Measurements from ENCODE around the gene RFX1. TPM values are rescaled to one million over a fixed set of nuclear protein-coding genes. Genes with fewer than 3 reads are reported as not detected.
"Not testable (repeated sequence)": the region's sequence is repeated elsewhere in the genome, so short reads cannot be mapped to it uniquely, and the experiment has no call there.

Gene RFX1
- total RNA-seq, 2 experiments from 2014 or later, result 16.0 to 17.8 TPM

DNA sequence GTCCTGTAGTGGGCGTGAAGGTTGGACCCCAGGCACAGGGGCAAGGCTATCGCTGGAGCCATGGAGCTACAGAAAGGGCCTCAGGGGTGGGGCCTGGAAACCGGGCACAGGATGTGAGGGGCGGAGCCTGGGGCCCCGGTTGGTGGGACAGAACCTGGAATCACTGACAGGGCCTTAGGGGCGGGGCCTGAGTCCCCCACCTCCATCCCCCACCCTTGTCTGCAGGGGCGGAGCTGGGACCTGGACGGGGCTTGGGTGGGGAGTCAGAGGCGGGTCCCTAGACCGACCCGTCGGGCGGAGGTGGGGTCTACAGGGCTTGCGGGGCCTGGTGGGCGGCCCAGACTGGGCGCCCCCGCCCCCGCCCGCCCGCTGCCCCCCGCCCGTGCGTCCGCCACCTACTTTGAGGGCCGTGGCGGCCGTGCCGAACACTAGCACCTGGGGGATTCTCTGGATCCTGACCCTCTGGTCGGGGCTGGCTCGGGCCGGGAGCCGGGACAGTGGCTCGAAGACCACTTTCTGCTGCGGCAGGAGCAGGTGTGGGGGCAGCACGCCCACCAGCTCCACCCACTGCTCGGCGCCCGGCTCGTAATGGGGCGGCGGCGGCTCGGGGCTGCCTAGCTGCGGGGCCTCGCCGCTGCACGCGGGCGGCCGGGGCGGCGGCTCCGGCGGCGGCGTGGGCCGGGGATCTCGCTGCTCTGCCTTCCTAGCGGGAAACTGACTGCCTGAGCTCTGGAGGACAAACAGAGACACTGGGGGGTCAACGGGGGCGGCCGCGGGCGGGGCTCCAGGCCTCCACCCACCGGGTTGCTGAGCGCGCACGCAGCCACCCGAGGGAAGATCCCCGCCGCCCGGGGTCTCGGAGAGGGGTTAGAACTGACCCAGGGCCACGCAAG lies 27.5 kb downstream of the RFX1 start:
- H3K36me3 Mint-ChIP-seq, result peaks cover 2% of the 10 kb centered on the region
- peaks cover 48% of the 10 kb centered on the region for H3K4me1 Mint-ChIP-seq
- peak; percentile 32 for ATAC-seq
- no peak overlapping the region for H3K4me3 Mint-ChIP-seq
- peak; percentile 50 for DNase-seq
- H3K9me3 Mint-ChIP-seq (ENCODE audit: low read depth), result no peaks in the 10 kb centered on the region
- no peaks in the 10 kb centered on the region for H3K27me3 Mint-ChIP-seq
- CTCF ChIA-PET, result interaction anchor here (0.8 to 2.2 kb wide), 12 partner anchors 10 to 158 kb away, joined by 3 to 18 read pairs (median 3); partner anchors contain the start of genes ASF1B, DCAF15 and IL27RA
- H3K27ac Mint-ChIP-seq, result no peak overlapping the region

DNA sequence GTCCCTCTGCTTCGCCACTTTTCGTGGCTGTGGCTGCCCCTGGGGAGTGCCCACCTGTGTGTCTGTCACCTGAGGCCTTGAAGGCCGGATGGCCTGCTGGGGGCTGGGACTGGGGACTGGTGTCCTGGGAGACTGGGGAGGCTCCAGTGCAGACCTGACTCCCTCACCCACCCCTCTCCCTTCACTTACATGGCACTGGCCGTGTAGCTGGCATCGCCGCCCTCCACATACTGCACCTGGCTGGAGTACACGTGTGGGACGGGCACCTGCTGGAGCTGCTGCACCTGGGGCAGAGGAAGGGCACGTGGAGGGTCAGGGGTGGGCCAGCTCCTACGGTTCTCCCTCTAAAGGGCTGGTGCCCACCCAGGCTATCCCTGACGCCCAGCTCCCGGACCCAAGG lies 28.3 kb downstream of the RFX1 start:
- H3K36me3 Mint-ChIP-seq, result peaks cover 2% of the 10 kb centered on the region
- H3K27me3 Mint-ChIP-seq, result no peaks in the 10 kb centered on the region
- no peak overlapping the region for H3K27ac Mint-ChIP-seq
- H3K4me1 Mint-ChIP-seq, result peaks cover 42% of the 10 kb centered on the region
- CTCF ChIA-PET, result interaction anchor here (0.8 to 2.2 kb wide), 12 partner anchors 9 to 159 kb away, joined by 3 to 18 read pairs (median 3); partner anchors contain the start of genes ASF1B, DCAF15 and IL27RA
- ATAC-seq (no peak), DNase-seq (no peak)
- no peak overlapping the region for H3K4me3 Mint-ChIP-seq
- H3K9me3 Mint-ChIP-seq (ENCODE audit: low read depth), result no peaks in the 10 kb centered on the region

DNA sequence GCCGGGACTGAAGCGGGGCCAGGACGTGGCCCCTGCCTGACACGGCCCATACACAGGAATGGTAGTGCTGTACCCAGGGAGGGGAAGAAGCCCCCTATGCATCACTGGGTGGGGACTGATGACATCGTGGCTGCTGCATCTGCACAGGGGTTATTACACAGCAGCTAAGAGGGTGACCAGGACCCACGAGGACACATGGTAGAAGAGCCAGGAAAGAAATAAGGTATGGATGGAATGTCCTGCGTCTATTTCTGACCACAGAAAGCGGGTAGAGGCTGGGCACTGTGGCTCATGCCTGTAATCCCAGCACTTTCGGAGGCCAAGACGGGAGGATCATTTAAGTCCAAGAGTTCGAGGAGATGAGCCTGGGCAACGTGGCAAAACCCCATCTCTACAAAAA lies 29.7 kb downstream of the RFX1 start:
- Mint-ChIP-seq H3K4me1 (peaks cover 29% of the 10 kb centered on the region), H3K27ac (no peak overlapping the region), H3K9me3 (ENCODE audit: low read depth) (no peaks in the 10 kb centered on the region), H3K36me3 (peaks cover 2% of the 10 kb centered on the region), H3K4me3 (no peak overlapping the region), H3K27me3 (no peaks in the 10 kb centered on the region)
- DNase-seq (no peak), ATAC-seq (no peak)
- CTCF ChIA-PET, result interaction anchor here (1.4 kb wide), 1 partner anchor 83 kb away, joined by 4 read pairs; no protein-coding TSS in a partner anchor

DNA sequence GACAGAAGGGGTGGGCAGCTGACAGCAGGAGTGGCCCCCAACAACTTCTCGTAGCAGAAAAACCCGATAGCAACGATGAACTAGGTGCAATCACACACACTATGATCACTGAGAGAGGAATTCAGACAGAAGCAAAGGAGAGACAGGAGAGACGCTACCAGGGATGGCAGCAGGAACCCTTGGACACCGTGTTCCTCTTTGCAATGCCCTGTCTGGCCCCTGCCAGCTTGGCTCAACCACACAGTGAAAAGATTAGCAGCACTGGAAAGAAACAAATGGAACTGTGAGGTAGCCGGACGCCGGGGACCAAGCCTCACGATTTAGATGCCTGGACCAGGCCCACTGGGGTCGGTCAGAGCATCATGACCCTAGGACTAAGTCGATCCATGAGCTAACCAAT lies 30.2 kb downstream of the RFX1 start:
- DNase-seq (no peak), ATAC-seq (no peak)
- no peaks in the 10 kb centered on the region for H3K27me3 Mint-ChIP-seq
- H3K9me3 Mint-ChIP-seq (ENCODE audit: low read depth), result no peaks in the 10 kb centered on the region
- peaks cover 2% of the 10 kb centered on the region for H3K36me3 Mint-ChIP-seq
- CTCF ChIA-PET, result no interaction called here
- H3K4me3 Mint-ChIP-seq, result no peak overlapping the region
- peaks cover 23% of the 10 kb centered on the region for H3K4me1 Mint-ChIP-seq
- no peak overlapping the region for H3K27ac Mint-ChIP-seq

DNA sequence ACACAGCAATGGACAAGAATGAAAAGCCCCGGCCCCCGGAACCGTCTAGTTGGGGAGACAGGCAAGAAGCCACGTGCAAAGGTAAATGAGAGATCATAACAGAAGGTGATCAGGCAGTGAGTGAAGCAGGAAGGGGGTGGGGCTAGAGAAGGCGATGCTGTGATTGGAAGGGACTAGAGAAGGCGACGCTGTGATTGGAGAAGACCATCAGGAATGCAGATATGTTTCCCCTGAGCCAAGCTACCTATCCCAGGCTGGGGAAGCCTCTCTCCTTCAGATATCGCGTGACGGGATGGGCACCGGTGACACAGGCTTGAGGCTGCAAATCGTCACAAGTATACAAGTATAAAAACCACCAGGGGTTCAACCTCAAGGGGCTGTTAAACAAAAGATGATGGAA lies 32.0 kb downstream of the RFX1 start:
- CTCF ChIA-PET, result no interaction called here
- peaks cover 8% of the 10 kb centered on the region for H3K4me1 Mint-ChIP-seq
- no peaks in the 10 kb centered on the region for H3K27me3 Mint-ChIP-seq
- no peaks in the 10 kb centered on the region for H3K9me3 Mint-ChIP-seq (ENCODE audit: low read depth)
- DNase-seq (no peak), ATAC-seq (peak; percentile 42)
- H3K4me3 Mint-ChIP-seq, result no peak overlapping the region
- H3K36me3 Mint-ChIP-seq, result peaks cover 3% of the 10 kb centered on the region
- no peak overlapping the region for H3K27ac Mint-ChIP-seq

DNA sequence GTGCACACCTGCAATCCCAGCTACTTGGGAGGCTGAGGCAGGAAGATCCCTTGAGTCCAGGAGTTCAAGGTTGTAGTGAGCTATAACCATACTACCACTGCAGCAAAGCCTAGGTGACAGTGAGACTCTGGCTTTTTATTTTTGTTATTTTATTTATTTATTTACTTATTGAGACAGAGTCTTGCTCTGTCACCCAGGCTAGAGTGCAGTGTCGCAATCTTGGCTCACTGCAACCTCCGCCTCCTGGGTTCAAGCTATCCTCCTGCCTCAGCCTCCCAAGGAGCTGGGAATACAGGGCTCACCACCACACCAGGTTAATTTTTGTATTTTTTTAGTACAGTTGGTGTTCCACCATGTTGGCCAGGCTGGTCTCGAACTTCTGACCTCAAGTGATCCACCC lies 32.6 kb downstream of the RFX1 start:
- not testable (repeated sequence) for DNase-seq; H3K4me3 Mint-ChIP-seq; H3K27me3 Mint-ChIP-seq; H3K27ac Mint-ChIP-seq; H3K9me3 Mint-ChIP-seq (ENCODE audit: low read depth); ATAC-seq; H3K36me3 Mint-ChIP-seq; H3K4me1 Mint-ChIP-seq
- CTCF ChIA-PET, result interaction anchor here (1.1 kb wide), 1 partner anchor 58 kb away, joined by 3 read pairs; the partner anchor contains the start of gene IL27RA

DNA sequence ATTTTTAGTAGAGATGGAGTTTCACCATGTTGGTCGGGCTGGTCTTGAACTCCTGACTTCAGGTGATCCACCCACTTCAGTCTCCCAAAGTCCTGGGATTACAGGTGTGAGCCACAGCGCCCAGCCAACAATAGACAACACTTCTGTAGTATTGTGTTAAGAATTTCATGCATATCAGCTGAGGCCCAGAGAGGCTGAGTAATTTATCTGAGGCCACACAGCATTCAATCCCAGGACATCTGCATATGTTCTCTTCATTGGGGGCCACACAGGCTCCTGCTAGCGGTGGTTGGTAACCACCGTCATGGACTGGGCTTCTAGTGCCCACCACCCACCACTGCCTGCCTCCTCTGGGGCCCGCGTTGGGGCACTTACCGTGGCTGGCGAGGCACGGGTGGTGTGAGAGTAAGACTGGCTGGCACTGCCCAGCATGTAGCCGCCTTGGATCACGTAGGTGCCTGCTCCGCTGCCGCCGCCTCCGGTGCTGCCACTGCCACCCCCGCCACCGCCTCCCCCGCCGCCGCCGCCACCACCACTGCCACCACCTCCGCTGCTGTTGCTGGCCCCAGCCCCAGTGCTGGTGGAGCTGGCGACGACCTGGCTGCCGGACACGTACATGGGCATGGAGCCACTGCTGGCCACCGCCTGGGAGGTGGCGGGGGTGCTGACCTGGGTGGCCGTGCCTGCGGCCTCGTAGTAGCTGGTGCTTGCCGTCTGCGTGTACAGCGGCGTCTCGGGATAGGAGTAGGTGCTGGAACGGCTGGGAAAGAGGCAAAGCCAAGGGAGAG lies 33.6 kb downstream of the RFX1 start:
- no peak for ATAC-seq
- no peak overlapping the region for H3K27ac Mint-ChIP-seq
- H3K27me3 Mint-ChIP-seq, result no peaks in the 10 kb centered on the region
- H3K9me3 Mint-ChIP-seq (ENCODE audit: low read depth), result no peaks in the 10 kb centered on the region
- no peak overlapping the region for H3K4me3 Mint-ChIP-seq
- CTCF ChIA-PET, result interaction anchor here (1.0 to 1.1 kb wide), 2 partner anchors 16 to 59 kb away, joined by 3 read pairs; partner anchors contain the start of gene IL27RA
- DNase-seq, result no peak
- peaks cover 4% of the 10 kb centered on the region for H3K36me3 Mint-ChIP-seq
- H3K4me1 Mint-ChIP-seq, result peaks cover 8% of the 10 kb centered on the region

DNA sequence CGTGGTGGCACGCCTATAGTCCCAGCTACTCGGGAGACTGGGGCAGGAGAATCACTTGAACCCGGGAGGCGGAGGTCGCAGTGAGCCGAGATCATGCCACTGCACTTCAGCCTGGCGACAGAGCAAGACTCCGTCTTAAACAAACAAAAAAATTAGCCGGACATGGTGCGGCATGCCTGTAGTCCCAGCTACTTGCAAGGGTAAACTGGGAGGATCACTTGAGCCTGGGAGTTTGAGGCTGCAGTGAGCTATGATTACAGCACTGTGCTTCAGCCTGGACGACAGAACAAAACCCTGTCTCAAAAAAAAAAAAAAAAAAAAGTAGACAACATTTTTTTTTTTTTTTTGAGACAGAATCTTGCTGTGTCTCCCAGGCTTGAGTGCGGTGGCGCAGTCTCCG lies 34.3 kb downstream of the RFX1 start:
- H3K4me1 Mint-ChIP-seq; ATAC-seq; H3K4me3 Mint-ChIP-seq; H3K27ac Mint-ChIP-seq; DNase-seq; H3K27me3 Mint-ChIP-seq; H3K36me3 Mint-ChIP-seq; H3K9me3 Mint-ChIP-seq (ENCODE audit: low read depth); CTCF ChIA-PET: not testable (repeated sequence)

DNA sequence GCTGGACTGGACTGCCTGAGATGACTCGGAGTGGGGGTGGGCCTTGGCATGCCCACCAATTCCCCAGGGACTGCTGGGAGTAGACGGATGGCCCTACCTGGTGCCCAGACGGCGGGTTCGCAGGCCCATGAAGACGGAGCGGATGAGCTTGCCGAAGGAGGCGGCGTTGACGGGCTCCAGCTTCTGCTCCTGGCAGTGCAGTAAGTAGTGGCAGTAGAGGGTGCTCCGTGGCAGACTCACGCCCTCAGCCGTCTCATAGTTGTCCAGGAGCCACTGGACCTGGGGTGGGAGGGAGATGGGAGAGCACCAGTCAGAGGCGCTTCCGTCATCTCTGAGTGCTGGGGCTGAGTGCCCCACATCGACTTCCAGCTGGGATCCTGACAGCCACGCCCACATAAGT lies 36.2 kb downstream of the RFX1 start:
- H3K27ac Mint-ChIP-seq, result no peak overlapping the region
- no peak for DNase-seq
- CTCF ChIA-PET, result interaction anchor here (0.5 to 1.6 kb wide), 2 partner anchors 8 to 15 kb away, joined by 3 to 4 read pairs; no protein-coding TSS in a partner anchor
- H3K9me3 Mint-ChIP-seq (ENCODE audit: low read depth), result no peaks in the 10 kb centered on the region
- ATAC-seq, result no peak
- H3K4me3 Mint-ChIP-seq, result no peak overlapping the region
- peaks cover 8% of the 10 kb centered on the region for H3K4me1 Mint-ChIP-seq
- H3K27me3 Mint-ChIP-seq, result no peaks in the 10 kb centered on the region
- H3K36me3 Mint-ChIP-seq, result peaks cover 2% of the 10 kb centered on the region

DNA sequence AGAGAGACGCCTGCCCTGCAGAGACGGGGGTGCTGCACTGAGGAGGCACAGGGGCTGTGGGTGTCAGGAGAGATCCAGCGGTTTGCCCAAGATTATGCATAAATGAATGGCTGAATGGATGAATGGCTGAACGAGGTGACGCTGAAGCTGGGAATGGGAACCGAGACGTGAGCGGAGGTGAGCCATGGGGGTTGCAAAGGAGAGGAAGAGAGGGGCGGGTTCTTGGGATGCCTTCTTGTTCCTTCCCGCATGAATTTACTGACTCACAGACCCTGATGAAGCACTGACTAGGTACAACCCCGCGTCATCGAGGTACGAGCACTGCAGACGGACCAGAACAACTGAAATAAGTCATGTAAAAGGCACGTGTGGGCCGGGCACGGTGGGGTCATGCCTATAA lies 37.1 kb downstream of the RFX1 start:
- Mint-ChIP-seq H3K4me1 (peaks cover 2% of the 10 kb centered on the region), H3K27me3 (no peaks in the 10 kb centered on the region), H3K4me3 (no peak overlapping the region), H3K36me3 (peaks cover 2% of the 10 kb centered on the region), H3K27ac (no peak overlapping the region), H3K9me3 (ENCODE audit: low read depth) (no peaks in the 10 kb centered on the region)
- CTCF ChIA-PET, result interaction anchor here (1.6 kb wide), 1 partner anchor 9 kb away, joined by 3 read pairs; no protein-coding TSS in a partner anchor
- ATAC-seq (no peak), DNase-seq (no peak)

DNA sequence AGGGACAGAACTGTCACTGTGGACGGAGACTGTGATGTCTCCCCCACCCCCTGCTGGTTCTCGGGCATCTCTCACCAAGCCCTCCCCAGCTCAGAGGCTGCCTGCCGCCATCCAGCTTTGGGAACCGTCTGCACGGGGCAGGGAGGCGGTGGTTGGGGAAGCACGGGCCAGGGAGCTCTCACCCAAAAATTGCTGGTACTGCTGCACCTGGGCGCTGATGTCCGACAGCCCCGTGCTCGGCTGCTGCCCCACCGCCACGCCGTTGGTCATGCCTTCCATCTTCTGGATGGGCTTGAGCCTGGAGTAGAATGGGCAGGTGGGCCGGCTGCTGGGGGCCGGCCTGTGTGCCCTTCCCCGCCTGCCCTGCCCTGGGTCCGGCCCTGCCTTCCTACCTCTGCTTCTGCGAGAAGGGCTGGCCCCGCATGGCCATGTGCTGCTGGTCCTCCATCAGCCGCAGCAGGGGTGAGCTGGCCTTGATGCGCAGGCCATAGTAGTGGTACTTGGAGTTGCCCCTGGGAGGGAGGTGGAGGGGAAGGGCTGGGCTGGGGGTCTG lies 37.7 kb downstream of the RFX1 start:
- no peak overlapping the region for H3K4me3 Mint-ChIP-seq
- CTCF ChIA-PET, result interaction anchor here (1.6 kb wide), 1 partner anchor 9 kb away, joined by 3 read pairs; no protein-coding TSS in a partner anchor
- ATAC-seq (no peak), DNase-seq (no peak)
- H3K27ac Mint-ChIP-seq, result no peak overlapping the region
- no peaks in the 10 kb centered on the region for H3K27me3 Mint-ChIP-seq
- no peaks in the 10 kb centered on the region for H3K4me1 Mint-ChIP-seq
- H3K9me3 Mint-ChIP-seq (ENCODE audit: low read depth), result no peaks in the 10 kb centered on the region
- peaks cover 2% of the 10 kb centered on the region for H3K36me3 Mint-ChIP-seq

DNA sequence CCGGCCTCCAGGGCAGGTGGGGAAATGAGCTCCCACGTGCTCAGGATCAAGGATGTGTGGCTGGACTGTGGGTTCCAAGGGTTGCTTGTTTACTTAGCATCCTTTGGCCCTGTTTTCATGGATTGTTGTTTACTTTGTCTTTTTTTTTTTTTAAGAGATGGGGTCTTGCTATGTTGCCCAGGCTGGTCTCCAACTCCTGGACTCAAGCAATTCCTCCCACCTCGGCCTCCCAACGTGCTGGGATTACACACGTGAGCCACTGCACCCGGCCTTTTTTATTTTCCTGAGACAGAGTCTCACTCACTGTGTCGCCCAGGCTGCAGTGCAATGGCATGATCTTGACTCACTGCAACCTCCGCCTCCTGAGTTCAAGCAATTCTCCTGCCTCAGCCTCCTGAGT lies 38.9 kb downstream of the RFX1 start:
- H3K4me3 Mint-ChIP-seq; H3K4me1 Mint-ChIP-seq; H3K27me3 Mint-ChIP-seq; CTCF ChIA-PET; H3K27ac Mint-ChIP-seq; H3K9me3 Mint-ChIP-seq (ENCODE audit: low read depth); DNase-seq; ATAC-seq; H3K36me3 Mint-ChIP-seq: not testable (repeated sequence)

DNA sequence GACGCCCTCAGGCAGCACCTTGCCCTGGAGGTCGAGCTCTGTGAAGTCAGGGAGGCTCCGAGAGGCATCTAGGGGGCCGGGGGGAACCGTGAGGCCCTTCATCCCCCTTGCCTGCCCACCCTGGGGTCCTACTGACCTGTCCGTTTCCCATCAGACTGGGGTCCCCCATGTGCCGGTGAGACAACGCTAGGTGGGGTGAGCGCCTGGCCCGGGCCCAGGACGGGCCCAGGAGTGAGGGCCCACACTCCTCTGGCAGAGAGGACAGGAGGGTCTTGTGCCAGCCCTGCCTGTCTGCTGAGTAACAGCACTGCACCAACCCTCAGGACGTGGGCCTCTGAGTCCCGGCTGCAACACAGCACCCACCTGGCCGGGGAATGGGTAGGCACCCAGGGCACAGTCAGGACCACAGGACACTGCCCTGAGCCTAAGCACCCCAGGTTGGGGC lies 39.4 kb downstream of the RFX1 start:
- ATAC-seq, result no peak
- no peaks in the 10 kb centered on the region for H3K27me3 Mint-ChIP-seq
- CTCF ChIA-PET, result no interaction called here
- H3K36me3 Mint-ChIP-seq, result peaks cover 2% of the 10 kb centered on the region
- no peaks in the 10 kb centered on the region for H3K4me1 Mint-ChIP-seq
- no peaks in the 10 kb centered on the region for H3K9me3 Mint-ChIP-seq (ENCODE audit: low read depth)
- no peak overlapping the region for H3K4me3 Mint-ChIP-seq
- DNase-seq, result no peak
- no peak overlapping the region for H3K27ac Mint-ChIP-seq
